Body of pancreas (tissue), 4 donors: ENCODE measurements around the gene CACNA1C.

Experiments
- POLR2A ChIP-seq, 3 donors: fragments of 450-650 bp; IDR thresholded peaks; one replicate each; pipeline ENCODE4 v1.6.1; 2016; ENCODE audit warnings: antibody characterized with exemption in 3 of 3, mild to moderate bottlenecking in 2 of 3
- TF ChIP-seq, protein P1 (sequence below), 7 experiments: fragments of 450-650 bp in 4 of 7; fragments of 200-600 bp in 3 of 7; sonication (generic) in 3 of 7; IDR thresholded peaks; one replicate each; pipeline ENCODE4 v1.5.1; 2016 to 2019; ENCODE audit warnings: antibody characterized with exemption in 7 of 7

DNA sequence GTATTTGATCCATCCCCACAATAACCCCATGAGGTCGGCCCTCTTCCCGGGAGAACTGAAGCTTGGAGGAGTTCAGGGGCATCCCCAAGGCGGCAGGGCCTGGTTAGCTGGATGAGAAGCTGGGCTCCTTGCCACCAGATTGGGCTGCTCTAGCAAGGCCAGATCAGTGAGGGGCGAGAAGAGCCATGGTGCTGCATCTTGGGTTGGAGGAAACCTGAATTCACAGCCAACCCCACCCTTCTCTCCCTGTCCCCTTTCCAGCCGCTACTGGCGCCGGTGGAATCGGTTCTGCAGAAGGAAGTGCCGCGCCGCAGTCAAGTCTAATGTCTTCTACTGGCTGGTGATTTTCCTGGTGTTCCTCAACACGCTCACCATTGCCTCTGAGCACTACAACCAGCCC, 513.4 kb downstream of the CACNA1C start:
- TF ChIP-seq, protein P1, sequence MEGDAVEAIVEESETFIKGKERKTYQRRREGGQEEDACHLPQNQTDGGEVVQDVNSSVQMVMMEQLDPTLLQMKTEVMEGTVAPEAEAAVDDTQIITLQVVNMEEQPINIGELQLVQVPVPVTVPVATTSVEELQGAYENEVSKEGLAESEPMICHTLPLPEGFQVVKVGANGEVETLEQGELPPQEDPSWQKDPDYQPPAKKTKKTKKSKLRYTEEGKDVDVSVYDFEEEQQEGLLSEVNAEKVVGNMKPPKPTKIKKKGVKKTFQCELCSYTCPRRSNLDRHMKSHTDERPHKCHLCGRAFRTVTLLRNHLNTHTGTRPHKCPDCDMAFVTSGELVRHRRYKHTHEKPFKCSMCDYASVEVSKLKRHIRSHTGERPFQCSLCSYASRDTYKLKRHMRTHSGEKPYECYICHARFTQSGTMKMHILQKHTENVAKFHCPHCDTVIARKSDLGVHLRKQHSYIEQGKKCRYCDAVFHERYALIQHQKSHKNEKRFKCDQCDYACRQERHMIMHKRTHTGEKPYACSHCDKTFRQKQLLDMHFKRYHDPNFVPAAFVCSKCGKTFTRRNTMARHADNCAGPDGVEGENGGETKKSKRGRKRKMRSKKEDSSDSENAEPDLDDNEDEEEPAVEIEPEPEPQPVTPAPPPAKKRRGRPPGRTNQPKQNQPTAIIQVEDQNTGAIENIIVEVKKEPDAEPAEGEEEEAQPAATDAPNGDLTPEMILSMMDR (IDR thresholded peaks at IDR 0.05): no peak
- no peak for TF ChIP-seq POLR2A (IDR thresholded peaks at IDR 0.05)
